DMS53 (cell line): ENCODE measurements around the gene CD226.

Experiments used
- DNase-seq: peaks from one replicate; lab custom pipeline; 2025; lab: John Stamatoyannopoulos, UW

Gene CD226

DNA sequence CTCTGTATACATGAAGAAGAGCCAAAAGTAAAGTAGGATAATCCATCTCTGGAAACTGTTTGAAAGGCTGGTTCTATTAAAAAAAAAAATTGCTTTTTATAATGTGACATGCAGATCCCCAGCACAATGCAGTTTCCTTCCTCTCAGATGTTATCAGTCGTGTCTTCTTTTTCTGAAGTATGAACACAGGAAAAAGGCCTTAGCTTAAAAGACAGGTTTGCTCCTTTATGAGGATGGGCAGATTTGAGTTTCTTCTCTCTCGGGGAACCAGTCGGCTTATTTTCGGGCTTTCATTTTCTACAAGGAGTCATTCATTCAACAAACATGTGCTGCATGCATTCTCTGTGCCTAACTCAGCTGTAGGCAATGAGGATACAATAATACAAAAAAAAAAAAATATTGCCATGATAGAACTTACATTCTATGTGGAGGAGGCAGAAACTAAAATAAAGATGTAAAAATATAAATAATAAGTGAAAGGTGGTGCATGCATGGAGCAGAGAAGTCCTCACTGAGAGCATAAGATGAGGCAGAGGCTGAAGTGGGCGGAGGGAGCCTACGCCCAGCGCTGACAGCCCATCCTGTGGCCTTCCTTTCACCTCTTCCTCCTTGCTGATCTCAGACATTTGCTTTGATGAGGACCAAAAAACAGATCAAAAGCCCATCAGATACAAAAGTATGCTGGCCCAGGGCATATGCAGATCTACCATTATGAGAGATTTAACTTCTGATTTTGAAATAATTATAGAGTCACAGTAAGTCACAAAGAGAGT is at the start of gene CD226:
Gene CD226, minus strand, starts transcription at position 513 of the 773 bp plus-strand sequence. Its CDS starts 467 bp downstream, at position 46.
- no peak for DNase-seq

DNA sequence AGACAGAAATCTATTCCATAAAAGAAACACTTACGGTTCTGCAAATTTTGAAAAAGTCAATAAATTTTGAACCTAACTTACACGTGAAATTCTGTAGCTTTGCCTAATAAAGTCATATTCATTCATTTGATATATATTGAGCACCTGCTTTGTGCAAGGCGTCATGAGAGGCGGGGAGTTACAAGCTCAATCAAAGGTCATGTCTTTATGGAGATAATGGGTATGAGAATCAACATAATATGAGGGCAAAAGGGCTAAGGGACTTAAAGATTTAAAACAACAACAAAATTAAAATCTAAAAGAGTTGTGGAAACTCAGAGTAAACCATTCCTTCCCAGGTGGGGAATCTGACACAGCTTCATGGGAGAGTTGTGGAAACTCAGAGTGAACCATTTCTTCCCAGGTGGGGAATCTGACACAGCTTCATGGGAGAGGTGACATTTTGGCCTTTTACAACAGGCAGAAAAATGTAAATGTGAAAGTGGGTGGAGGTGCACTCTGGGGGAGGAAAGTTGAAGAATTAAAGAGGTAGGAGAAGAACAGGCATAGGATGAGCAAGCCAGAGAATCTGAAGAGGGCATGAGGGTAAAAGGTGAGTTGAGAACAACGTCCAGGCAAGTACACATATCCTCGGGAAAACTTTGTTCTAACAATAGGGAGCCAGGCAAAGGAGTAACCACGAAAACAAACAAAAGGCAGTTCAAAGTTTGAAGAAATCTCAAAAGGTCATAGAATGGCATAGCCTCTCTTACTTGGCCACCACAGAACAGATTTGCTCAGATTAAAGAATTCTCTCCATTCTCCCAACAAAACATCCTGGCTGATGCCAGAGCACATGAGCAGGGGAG is 49.5 kb upstream of the CD226 start:
- DNase-seq: no peak

DNA sequence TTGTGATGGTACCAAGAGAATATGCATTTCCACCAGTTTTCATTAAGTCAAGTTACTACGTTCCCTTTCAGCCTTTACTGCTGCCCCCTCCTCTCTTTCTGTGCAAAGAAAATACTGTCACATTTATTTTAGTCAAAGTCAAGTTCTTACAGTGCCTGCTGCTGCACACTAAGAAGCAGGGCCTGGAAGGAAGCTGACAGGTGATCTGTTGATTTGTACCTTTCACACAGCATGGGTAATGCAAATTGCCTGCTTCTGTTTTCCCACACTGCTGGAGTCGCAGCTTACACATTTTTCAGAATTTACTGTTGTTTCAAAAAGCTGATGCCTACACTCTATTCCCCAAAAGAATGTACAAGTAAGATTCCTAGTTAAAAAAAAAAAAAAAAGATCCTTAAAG is 48.7 kb upstream of the CD226 start:
- DNase-seq: no peak

DNA sequence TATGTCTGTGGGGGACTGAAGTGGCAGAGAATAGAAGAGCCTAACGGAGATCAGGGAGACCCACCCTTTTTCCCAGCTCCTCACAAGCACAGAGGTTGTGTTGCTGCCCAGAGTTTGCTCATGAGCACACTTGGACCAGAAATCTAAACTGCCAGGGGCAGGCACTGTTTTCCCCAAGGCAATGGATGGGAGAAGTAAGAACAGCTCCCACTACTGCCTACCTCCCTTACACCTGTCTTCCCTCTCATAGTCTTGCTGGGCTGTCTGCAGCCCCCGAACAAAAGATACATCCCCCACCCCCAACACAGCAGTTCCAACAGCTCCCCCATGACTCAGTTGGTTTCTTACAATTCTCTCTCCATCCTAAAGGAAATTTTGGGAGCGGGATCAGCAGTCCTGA is 48.1 kb upstream of the CD226 start:
- no peak for DNase-seq

DNA sequence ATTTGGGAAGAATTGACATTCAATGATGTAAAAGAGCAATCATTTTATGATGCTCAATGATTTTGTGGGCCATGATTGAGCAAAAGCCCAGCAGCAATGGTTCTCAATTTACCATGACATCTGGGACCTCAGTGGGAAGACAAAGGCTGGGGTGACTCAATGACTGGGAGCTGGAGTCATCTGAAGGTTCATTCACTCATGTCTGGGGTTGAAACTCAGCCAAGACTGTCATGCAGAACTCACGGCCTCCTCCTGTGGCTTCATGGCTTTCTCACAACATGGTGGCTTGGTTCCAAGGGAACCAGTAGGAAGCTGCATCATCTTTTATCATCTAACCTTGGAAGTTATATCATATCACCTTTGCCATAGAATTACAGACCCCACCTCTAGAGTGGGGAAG is 45.1 kb upstream of the CD226 start:
- no peak for DNase-seq

DNA sequence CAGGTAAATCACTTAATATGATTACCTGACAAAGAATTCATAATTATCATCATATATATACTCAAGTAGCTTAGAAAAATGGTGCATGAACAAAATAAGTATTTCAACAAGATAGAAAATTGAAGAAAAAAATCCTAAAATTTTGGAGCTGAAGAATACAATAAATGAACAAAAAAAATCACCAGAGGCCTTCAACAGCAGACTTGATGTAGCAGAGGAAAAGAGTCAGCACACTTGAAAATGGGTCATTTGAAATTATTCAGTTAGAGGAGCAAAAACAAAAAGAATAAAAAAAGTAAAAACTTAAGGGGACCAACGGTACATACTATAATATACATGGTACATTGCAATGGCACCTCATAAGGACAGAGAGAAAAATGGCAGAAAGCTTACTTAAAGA is 40.2 kb upstream of the CD226 start:
- no peak for DNase-seq

DNA sequence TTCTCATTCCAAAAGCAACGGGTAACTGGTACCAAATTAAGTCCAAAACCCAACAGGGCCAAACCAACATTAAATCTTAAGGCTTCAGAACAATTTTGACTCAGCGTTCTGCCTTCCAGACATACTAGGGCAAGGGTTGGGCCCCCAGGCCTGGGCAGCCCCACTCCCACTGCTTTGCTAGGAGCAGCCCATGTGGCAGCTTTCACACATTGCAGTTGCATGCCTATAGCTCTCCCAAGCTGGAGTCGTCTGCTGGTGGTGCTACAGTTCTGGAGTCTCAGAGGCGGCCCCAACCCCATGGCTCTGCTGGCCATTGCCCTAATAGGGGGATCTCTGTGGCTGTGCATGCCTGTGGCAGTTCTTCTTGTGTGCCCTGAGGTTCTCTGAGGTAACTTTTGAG is 37.6 kb upstream of the CD226 start:
- DNase-seq: no peak

DNA sequence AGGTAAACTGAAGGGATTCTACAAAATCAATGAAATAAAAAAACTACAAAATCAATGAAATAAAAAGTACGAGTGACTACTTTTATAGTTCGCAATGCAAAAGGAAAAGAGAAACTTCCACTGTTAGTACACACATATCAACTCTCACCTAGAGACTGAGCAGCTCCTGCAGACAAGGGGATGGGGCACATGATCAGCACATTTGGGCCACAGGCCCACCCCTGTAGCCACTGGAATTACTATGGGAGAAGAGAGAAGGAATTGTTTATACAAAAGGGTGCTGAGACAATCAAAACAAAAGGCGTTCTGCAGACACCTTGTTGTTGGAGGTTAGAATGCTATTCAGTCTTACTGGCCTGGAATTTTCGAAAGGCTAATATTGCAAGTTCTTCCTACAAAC is 34.7 kb upstream of the CD226 start:
- no peak for DNase-seq

DNA sequence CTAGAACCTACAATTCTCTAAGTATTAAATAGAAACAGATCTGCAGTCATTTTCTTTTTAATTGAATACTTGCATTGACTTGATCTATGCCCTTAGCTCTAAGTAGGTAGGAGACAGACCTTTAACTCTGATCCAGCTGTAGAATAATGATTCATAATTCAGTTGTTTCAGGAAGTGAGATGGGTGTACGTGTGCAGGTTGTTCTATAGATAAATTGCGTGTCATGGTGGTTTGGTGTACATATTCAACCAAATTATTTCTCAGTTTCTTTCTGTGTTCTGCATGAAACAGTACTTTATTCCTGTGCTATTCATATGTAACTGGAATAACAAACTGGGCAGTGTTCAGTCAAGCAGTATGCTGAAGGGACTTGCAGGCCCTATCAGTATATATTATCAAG is 34.3 kb upstream of the CD226 start:
- no peak for DNase-seq

DNA sequence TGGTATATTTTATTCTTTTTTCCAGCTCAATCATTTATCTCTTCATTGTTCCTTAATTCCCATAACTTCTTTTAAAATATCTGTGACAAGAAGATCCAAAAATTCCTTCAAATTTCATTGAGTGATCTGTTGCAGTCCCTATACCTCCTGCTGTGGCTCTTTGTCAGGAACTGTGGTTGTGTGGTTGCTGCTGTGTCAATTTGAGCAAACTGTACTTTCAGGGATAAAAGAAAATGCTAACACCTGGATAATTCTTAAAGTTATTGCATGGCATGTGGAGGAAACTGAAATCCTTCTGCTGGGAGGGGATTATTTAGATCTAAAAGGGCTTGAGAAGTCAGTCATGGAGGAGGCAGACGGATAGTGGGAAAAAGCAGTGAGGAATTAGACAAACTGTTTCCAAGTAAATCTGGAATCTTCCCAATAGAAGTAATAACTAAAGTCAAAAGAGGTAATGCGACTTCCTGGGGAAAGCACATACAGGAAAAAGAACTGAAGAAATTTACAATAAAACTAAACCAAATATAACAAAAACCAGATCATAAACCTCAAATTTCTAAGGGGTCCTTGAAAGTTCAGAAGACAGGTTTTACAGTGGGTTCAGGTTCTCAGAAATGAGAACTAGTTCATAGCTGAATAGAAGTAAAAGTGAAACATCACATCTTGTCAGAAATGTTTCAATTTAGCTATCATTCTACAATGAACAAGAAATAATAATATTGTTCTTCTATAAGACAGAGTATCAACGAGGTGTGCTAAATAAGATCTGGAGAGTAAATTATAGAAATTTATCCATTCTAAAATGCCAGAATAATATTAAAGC is 33.5 kb upstream of the CD226 start:
- no peak for DNase-seq

DNA sequence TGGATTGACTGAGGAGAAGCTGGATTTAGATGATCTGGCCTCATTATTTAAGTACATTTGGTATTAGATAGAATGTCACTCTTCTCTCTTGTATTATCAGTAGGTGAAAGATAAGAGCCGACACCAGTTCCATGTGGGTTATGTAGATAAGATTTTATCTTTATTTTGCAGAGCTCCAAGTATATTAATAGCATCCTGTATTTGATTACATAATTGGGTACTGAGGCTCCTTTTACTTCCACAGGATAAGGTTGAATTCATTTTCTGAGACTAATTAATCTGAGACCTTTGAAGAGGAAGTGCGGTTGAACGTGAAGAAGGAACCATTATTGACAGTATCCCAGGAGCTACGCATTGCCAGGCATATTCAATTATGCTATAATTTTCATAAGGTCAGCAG is 32.8 kb upstream of the CD226 start:
- no peak for DNase-seq

DNA sequence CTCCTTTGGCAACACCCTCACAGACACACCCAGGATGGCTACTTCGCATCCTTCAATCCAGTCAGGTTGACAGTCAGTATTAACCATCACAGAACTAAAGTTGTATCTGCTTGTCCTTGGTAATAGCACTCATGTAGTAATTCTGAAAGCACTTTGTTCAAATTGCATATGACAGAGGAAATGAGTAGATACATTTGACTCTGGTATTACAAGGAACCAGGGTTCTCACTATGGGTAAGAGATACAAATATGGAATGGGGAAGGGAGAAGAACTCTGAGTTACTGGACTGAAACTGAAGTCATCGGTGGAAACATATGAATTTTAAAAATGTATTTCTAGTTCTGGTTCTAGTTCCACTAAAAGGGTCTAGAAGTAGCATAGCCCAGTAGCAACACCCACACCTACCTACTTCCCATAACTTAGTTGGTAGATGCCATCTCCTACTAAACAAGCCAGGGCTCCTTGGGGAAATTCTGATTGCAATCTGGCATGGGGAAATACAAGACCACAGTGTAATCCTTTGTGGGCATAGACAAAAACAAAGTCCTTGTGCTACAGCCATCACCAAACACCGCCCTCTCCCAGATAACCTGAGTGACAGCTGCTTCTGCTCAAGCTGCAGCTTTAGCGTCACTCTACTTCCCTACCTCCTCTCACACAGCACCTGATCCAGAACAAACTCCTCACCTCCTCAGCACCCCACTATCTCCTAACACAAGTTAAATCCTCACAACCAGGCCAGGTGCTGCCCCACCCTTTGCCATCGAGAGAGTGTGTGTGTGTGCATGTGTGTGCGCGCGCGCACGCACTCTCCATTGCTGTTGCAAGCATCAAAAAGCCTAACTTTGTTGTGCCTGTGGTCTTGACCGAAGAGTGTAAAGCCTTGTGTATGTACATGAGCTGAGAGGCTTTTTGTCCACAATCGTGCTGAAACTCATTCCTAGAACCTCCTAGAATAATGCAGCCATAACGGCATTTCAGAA is 31.4 kb upstream of the CD226 start:
- DNase-seq: no peak

DNA sequence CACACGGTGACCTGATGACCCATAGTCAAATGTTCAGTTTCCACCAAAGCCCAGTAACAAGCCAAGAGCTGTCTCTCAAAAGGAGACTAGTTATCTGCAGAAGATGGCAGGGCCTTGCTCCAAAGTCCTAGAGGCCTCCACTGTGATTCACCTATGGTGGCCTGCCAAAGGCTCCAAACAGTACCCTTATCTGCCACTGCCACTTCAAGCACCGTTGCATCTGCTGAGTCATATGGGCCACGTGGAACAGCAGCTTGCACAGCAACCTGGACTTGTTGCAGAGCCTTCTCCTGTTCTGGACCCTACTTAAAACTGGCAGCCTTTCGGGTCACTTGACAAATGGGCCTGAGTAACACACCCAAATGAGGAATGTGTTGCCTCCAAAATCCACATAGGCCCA is 27.6 kb upstream of the CD226 start:
- DNase-seq: peak; percentile 66

DNA sequence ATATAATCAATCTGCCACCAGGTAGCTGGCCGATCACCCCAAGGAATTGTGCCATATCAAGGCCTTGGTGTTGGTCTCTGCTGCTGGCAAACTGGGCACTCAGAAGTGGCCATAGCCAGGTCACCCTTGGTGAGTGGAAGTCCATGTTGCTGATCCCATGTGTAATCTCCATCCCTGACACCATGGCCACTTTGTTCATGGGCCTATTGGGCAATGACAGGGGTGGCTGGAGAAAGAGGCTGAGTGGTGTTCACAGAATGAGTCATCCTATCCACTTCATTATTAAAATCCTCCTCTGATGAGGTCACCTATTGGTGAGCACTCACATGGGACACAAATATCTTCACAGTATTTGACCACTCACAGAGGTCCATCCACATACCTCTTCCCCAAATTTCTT is 26.7 kb upstream of the CD226 start:
- DNase-seq: peak; percentile 68

DNA sequence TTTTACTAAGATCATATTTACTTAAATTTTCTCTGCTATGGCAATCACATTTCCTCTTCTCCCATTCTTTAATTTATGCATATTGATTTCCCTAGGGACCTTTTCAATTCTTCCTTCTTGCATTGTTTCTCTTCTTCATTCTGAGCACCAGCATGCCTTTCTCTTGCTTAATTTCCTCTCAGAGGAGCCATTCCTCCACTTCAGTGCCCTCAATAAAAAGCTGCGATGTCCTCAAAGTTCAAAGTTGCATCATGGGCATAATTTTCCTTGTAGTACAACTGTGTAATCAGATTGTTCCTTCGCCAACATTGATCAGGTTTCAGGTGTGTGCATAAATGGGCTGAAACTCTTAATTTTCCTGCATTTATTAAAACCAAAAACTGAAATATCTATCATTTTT is 21.8 kb upstream of the CD226 start:
- no peak for DNase-seq

DNA sequence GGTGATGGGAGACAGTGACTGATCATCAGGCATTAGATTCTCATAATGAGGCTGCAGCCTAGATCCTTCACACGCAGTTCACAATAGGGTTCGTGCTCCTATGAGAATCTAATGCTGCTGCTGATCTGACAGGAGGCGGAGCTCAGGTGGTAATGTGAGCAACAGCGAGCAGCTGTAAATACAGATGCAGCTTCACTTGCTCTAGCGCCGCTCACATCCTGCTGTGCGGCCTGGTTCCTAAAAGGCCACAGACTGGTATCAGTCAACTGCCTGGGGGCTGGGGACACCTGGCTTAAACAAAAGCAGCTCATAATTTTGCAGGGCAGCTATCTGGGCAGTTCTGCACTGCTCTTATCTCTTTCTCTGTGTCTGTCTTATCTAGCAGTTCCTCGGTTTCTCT is 20.4 kb upstream of the CD226 start:
- no peak for DNase-seq

DNA sequence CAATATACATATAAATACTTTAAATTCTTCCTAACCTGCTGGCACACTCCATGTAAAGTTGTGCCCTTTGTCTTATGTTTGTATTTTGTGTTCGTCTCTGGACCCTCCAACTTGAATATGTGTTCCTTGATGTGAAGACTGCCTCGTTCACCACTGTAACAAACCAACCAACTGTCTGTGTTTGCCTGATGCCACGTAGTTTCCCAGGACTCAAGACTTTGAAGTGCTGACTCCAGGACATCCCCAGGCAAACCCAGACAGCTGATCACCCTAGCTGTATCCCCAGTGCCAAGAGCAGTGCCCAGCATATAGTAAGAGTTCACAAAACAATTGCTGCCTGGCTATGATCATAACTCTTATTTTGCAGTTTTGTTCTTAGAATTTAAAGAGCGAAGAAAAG is 15.5 kb upstream of the CD226 start:
- DNase-seq: no peak

DNA sequence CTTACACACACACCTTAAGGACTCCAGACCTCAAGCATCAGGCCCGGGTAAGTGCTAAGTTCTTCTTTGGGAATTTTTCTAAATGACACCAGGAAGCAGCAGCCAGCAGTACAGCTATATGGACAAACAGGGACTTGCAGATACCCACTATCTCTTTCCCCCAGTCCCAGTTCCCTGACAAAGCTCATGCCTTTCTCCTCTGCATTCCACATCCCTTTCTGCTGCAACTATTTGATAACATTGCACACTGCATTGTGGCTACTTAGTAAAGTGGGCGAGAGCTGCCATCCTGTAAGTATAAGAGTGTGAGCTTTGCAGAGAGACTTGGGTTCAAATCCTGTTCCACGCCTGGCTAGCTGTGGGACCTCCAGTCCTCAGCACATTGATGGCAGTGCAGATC is 14.0 kb upstream of the CD226 start:
- no peak for DNase-seq

DNA sequence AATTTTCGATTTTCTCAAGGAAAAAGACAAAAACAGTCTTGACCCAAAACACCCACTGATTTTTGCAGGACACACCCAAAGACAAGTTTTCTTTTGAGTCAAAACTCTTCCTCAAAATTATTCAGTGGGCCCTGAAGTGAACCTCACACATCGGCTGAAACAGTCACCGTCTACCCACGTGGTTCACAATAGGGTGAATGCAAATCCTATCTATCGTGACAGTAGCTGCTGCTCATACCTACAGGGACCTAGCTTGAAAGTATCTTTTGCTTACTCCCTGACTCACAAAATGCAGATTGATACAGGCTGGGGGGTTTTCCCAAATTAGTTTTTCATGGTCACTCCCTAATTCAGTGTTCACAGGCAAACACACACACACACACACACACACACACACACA is 10.7 kb upstream of the CD226 start:
- DNase-seq: no peak

DNA sequence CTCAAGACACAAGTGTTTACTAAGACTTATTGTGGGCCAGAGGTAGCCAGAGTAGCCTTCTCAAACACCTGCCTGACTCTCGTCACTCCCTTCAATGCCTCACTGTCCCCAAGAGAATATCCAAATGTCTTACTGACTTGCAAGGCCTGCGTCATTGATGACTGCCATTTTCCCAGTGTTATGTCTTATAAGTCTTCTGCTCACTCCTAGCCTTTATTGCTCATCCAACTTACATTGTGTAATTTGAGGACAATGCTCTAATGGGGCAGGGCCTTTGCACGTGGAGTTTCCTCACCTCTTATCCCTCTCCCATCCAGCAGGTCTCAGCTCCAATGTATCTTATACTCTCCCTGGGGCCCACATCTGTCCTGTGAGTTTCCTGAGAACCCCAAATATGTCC is 10.1 kb upstream of the CD226 start:
- no peak for DNase-seq
